ENCODE measurements around the gene GABRA6.
"Not testable (repeated sequence)": the region's sequence is repeated elsewhere in the genome, so short reads cannot be mapped to it uniquely, and the experiment has no call there.

GABRA6 gene

DNA sequence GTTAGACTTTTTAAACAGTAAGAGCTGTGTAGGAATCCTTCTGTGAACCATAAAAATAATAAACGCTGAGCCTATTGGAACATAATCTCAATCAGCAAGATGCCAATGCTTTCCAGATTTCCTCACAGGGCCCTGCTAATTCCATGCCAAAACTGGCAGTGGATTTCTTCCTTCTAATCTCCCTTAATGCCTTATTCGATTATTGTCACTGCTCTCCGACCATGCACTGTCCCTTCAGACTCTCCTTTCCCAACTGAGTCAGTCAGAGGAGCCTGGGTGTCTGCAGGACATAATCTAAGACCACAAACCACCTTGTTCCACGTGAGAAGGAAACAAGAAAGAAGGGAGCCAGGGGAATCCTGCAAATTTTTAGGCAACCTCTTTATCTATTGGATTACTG, at the start of gene GABRA6:
Gene GABRA6, plus strand, starts transcription at position 261 of the 400 bp plus-strand sequence. CDS start 269 bp downstream, outside the sequence.
- no peak for DNase-seq

DNA sequence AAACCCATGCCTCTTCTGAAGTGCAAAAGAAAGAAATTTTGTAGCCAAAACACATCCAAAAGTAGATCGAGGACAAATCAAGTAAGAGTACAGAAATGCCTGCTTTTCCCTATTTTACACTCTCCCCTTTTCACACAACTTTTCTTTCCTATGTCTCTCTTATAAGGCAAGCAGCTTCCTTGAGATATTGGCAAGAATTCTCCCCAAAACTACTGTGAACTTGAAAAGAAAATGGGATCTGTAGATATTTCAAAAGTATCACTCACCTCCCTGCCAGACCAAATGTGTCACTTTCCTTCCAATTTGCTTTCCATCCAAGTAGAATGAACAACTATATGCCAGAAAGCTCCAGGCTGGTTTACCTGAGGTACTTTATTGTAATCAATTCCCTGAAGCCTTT, 47.9 kb upstream of the GABRA6 start:
- no peak for DNase-seq

DNA sequence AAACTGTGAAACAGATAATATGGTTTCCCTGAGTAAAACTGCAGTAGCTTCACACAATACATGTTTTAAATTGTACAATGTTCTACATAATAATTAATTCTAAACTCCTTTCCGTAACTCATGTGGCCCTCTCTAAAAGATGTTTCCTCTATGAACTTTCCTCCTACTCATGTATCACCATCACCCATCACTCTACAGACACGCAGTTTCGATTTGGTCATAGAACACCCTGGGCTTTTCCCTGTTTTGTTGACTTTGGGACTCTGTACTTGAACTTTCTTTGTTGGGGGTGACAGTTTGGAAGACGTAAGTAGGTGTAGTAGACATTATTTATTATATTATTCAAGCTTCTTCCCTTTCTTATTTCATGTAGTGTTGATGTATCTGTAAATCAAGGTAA, 44.1 kb upstream of the GABRA6 start:
- no peak for DNase-seq

DNA sequence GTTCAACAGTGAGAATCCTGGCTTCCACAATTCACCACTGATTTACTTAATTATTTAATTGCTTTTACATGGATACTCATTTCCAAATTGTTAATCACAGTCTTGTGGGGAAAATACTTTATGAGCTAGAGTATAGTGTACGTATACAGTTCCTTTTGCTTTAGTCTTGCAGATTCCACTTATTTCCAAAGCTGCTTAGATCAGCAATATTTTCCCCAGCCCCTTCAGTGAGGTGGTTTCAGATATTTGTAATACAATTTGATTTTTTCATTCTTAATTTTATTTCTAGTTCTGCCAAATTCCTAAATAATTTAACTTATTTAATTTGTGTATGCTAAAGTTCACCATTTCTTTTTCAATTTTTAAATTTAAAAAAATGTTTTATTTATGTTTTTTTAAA, 40.3 kb upstream of the GABRA6 start:
- DNase-seq = no peak

DNA sequence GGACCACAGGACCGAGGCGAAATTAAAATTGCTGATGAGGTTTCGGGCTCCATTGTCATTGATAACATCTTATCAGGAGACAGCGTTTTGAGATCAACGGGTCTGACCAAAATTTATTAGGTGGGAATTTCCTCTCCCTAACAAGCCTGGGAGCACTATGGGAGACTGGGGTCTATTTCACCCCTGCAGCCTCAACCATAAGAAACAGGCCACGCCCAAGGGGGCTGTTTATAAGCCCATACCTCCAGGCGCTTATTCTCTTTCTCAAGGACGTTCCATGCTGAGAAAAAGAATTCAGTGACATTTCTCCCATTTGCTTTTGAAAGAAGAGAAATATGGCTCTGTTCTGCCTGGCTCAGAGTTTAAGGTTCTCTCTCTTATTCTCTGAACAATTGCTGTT, 33.6 kb upstream of the GABRA6 start:
- DNase-seq = not testable (repeated sequence)

DNA sequence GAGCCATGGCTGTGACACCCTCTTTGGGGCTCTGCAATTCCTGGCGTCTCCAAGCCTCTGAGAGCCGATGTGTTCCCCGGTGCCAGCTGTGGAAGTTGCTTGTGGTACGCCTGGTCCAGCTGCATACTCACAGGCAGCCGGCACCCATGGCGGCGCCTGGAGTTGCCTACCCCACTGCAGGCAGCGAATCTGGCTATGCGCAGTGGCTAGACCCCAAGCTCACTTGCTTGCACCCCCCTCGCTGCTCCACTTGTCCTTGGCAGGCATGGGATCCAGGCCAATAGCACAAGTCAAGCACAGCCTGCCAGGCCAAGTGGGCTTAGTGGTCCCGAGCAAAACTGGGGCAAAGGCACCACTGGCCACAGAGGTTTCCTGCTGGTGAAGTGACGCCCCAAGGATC, 24.7 kb upstream of the GABRA6 start:
- DNase-seq = no peak

DNA sequence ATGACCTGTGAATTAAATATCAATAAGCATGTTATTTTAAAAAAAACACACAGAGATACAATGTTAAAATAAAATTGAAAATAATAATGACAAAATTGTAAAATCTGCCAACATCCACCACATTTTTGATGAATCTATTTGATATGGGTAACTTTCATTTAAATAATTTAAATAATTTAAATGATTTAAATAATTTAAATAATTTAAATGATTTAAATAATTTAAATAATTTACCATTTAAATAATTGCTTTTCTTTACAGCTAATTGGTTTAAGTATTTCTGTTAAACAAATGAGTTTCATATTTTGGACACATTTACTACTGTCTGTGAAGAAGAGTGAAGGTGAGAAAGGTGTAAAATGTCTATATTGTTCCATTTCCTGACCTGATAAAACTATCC, 22.1 kb upstream of the GABRA6 start:
- no peak for DNase-seq

DNA sequence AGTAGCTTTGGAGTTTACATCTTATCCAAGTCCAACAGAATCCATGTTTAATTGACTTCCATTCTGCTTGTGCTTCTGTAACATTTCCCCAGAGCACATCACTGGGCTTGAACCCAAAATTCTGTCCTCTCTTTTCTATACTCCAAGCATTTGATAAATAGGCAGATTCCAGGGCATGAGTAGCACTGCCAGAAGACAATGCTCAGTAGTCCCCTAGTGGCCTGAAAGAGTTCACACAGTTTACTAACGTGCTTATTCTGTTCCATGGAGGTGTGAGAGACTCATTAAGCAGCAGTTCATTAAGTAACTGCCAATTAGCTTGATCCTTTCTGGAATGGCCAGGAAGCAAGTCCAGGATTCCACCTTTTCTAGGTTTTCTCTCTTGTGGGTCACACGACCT, 9.4 kb upstream of the GABRA6 start:
- DNase-seq = no peak

DNA sequence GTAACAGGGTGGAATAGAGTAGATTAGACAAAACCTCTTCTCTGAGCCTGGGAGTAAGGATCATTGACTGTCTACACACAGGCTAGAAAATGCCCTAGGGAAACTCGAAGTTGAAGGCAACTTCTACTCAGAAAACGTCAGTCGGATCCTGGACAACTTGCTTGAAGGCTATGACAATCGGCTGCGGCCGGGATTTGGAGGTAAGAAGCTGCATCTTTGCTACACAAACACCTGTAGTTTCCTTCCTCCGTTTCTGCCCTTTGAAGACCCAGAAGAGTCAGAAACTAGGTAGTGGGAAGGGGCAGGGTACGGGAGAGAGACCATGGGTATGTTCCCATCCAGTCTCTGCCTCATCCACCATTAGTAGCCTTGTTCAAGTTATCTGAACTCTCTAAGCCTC, 628 bp downstream of the GABRA6 start:
- DNase-seq = no peak

DNA sequence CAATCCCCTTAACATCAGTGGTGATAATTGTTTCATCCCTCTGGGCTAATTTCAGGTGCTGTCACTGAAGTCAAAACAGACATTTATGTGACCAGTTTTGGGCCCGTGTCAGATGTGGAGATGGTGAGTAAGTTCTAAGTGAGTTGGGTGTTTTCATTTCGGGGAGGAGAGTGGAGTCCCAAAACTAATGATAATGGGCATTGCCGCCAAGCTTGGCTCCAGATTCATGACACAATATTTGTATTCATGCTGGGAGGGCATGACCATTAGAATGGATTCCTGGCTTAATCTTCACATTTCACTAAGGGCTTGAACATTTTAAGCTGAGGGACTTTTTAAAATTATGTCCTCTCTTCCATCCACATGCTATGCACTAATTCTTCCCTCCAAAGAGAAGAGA, 1.4 kb downstream of the GABRA6 start:
- DNase-seq = no peak

DNA sequence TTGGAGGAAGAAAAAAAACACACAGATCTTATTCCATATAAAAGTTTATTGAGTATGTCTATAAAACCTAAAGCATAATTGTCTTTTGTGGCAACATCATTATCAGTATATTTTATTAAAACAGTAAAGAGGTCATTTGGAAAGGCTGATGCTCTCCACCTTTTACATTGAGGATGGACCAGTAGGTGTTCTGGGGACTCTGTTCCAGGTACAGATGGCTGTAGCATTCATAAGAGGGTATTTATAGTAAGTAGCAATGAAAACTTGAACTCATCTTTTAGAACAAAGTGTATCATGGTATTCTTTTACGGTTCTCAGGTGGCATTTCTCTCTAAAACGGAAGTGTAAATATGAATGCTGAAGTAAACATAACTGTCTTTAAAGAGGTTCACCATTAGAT, 1.8 kb downstream of the GABRA6 start:
- no peak for DNase-seq

DNA sequence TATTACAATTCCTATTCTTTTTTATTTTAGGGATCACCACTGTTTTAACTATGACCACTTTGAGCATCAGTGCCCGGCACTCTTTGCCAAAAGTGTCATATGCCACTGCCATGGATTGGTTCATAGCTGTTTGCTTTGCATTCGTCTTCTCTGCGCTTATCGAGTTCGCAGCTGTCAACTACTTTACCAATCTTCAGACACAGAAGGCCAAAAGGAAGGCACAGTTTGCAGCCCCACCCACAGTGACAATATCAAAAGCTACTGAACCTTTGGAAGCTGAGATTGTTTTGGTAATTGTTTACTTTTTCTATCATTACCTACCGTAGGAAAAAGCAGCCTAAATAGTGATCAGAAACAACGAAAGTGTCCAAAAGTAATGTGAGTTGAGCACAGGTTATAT, 6.4 kb downstream of the GABRA6 start:
- no peak for DNase-seq

DNA sequence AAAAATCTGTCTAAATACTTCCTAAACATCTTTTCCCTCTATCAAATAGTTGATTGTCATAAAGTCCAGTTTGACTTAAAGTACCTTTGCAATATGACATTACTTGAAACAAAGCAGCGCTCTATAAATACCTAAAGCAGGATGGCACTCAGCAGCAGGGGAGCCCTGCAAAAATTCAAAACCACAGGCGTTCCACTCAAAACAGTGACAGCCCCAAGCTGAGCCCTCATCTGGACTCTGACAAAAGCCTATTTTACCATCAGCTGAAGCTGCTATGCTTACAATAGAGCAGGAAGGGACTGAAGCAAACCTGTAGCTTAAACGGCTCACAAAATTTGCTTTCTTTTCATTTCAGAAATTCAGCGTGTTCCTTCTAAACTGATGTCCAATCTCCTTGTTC, 11.5 kb downstream of the GABRA6 start:
- no peak for DNase-seq

DNA sequence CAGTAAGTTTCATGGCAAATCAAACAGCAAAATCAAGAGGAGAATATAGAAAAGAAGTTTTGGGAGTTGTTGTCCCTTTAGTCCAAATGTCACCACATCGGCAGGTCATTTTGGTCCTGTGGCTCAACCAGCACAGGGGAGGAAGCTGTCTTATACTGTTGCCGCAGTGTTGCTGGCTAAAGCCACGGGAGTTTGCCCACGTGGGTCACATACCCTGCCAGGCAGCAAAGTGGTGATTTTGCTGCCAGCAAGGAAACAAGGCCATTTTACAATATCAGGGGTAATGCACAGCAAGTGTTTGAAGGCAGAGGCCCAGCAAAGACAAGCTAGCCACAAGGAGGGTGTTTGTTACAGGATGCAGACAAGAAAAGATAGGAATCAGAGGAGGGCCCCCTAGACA, 14.5 kb downstream of the GABRA6 start:
- no peak for DNase-seq

DNA sequence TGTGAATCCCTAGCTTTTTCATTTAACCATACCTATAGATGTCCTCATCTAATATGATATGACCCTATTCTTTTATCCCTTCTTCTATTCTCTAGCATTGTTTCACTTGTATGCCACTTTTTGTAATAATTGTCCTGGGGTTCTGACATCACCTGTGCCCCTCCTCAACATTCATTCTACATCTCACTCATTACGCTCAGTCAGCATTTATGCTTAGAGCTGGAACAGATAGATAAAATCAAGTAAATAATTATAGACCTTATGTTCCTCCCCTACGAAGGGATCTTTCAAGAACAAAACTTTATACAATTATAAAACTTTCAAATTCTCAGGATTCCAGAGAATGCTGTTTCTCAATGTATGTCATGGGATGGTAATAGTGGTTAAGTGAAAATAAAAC, 18.0 kb downstream of the GABRA6 start:
- no peak for DNase-seq

DNA sequence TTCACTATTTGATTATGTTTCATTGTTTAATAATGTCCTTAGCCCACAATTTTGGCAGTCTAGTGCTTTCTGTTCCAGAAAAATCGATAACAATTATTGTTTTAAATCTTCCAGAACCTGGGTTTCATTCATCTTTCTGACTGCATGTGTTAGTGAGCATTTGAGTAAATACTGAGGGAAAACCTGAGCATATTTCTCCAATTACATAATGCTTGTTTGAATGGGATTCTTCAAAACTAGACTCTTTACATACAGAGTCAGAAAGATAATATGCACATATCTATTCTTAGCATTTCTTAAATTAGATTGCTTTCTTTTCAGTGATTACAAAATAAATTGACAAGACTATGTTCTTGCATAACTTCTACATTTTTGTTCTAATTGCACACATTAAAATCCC, 21.9 kb downstream of the GABRA6 start:
- DNase-seq = no peak

DNA sequence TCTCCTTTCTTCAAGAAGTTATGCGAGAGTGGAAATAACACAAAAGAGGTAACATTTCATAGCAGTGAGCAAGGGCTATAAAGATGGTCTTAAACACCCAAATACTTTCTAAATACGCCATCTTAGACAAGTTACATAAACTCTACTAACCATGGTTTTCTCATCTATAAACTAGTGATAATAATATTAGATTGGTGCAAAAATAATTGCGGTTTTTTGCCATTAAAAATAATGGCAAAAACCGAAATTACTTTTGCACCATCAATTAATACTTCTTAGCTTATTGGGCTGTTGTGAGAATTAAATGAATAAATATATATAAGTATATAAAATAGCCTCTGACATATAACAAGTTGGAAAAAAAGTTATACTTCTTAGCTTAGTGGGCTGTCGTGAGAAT, 23.7 kb downstream of the GABRA6 start:
- no peak for DNase-seq

DNA sequence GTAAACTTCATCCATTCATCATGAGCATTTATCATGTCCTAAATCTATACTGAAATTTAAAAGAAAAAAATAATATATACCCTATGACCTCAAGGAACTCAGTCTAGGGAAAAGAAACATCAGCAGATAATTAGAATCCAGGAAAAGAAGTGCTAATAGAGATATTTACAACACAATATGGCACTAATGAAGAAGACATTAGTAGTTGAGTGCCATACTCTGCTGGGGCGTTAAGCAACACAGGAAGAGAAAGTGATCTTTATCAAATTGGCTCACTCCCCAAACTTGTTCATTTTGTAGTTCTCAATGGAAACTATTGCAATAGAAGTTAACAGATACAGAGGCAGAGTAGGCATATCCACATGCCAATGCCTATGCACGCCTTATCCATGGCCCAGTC, 27.5 kb downstream of the GABRA6 start:
- DNase-seq = no peak

DNA sequence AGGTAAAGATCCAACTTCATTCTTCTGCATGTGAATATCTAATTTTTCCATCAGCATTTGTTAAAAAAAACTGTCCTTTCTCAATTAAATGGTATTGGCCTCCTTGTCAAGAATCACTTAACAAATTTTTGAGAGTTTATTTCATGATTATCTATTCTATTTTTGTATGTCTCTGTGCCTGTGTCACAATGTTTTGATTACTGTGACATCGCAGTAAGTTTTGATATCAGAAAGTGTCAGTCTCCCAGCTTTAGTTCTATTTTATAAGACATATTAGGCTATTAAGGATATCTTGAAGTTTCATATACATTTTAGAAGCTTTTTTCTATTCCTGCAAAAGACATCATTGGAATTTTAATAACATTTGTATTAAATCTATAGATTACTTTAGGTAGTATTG, 33.6 kb downstream of the GABRA6 start:
- DNase-seq = no peak

DNA sequence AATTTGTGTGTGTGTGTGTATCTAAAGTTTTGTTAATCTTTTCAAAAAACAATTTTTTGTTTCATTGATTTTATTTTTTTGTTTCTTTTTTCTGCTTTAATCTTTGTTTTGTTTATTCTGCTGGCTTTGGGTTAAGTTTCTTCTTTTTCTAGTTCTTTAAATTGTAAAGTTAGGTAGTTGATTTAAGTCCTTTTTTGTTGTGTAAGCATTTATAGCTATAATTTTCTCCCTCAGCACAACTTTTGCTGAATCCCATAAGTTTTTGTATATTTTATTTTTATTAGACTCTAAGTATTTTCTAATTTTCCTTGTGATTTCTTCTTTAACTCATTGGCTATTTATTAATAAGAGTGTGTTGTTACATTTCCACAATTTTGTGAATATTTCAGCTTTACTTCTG, 34.9 kb downstream of the GABRA6 start:
- no peak for DNase-seq

DNA sequence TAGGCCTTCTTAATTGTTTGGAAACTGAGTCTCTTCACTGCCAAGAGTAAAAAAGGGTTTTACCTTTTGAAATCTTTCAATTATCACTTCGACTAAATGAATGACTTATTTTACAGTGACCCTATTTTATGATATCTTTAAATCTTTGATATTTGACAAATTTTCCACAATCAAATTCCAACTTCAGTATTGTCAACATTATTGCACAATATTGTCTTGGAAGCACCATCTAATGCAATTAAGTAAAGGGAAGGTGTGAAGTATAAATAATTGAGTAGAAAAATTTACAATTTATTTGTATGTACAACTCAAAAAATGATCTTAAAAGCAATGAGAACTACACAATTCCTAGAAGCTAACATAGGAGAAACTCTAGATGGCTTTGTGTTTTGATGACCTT, 49.2 kb downstream of the GABRA6 start:
- no peak for DNase-seq

DNA sequence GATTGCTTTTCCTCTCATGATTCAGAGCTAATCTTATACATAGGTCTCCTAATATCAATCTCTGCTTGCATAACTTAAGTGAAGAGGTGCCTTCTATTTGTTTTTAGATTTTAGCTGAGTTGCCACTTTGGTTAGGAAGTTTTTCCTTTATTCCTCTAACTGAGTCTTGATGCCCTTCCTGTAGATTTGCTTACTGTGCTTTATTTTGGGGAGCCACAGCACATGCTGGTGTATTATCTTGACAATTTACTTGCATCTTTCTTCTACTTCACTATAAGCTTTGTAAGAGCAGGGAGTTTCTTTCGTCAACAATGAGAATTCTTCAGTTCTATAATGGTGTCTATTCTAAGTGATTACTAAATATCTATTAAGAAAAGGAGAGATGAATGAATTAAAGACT, 54.9 kb downstream of the GABRA6 start:
- DNase-seq = no peak

DNA sequence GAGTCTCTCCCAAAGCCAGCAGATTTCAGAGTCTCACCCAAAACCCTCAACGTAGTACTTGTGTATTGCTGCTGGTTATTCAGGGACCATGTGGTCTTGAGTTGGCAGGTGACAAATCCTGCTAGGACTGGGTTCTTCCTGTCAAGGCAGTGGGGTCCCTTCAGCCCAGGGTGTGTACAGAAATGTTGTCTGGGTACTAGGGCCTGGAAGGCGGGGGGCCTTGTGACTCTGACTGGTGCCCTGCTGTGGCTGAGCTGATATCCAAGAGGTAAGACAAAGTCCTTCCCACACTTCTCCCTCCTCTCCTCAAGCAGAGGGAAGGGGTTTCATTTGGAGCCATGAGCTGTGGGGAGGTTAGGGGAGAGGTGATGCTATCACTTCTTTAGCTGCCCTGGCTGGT, 58.8 kb downstream of the GABRA6 start:
- no peak for DNase-seq

DNA sequence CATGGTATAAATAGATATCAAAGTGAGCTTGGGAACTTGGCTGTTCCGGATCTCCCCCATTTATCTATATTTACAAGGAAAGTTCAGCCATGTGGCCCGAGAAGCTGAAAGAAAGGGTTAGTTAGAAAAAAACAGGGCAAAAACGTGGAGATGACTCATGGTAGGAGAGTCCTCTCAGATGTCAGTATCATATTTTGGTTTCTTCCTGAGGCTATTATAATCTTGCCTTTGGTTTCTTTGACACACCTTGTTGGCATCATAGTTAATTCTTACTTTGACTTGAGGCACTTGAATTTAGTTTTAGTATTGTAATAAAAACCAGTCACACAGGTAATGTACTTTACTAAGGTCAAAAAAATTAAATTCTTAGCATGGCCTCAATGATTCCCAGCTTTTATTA, 59.9 kb downstream of the GABRA6 start:
- no peak for DNase-seq

DNA sequence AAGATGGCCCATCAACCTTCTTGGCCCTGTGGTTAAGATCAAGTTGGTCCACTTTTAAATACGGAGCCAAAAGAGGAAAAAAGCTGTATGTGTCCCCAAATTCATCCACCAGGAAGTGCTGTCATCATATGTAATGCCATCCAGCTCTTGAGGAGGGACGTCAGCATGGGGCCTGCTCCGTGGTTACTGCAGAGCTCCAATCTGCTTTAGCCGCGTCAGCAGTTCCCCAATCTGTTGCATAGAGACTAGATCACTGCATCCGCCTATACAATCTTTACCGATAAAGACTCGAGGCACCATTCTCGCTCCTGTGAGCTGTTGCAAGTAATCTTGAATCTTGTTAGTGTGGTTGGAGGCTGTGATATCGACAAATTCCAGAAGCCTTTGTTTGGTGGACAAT, 65.7 kb downstream of the GABRA6 start:
- no peak for DNase-seq
